ENCODE results near the gene ATG101.
A peak's percentile ranks its signal among the peaks of the same experiment; 100 is the strongest.

ATG101 gene

GRCh38 chr12:52058631-52059361 lies 11.0 kb upstream of the ATG101 start:
- no peak for DNase-seq

GRCh38 chr12:52059582-52060497 lies 9.9 kb upstream of the ATG101 start:
- no peak for DNase-seq

GRCh38 chr12:52060498-52061177 lies 9.1 kb upstream of the ATG101 start:
- DNase-seq, result no peak

GRCh38 chr12:52061470-52062166 lies 8.2 kb upstream of the ATG101 start:
- DNase-seq, result no peak

- DNase-seq, result no peak
These were observed 7.4 kb upstream of the ATG101 start for GRCh38 chr12:52062167-52063081.

GRCh38 chr12:52063082-52063924 lies 6.5 kb upstream of the ATG101 start:
- no peak for DNase-seq

GRCh38 chr12:52063981-52064649 lies 5.7 kb upstream of the ATG101 start:
- DNase-seq, result peak; percentile 56

GRCh38 chr12:52066346-52067080 lies 3.3 kb upstream of the ATG101 start:
- no peak for DNase-seq

- no peak for DNase-seq
These were observed 2.8 kb upstream of the ATG101 start for GRCh38 chr12:52067081-52067374.

GRCh38 chr12:52070185-52070925 lies 577 bp downstream of the ATG101 start:
- DNase-seq, result no peak

GRCh38 chr12:52073531-52074381 lies 4.0 kb downstream of the ATG101 start:
- DNase-seq, result peak; percentile 40

- no peak for DNase-seq
These were observed 5.4 kb downstream of the ATG101 start for GRCh38 chr12:52074971-52075724.

- no peak for DNase-seq
These were observed 7.0 kb downstream of the ATG101 start for GRCh38 chr12:52076811-52077210.

- no peak for DNase-seq
These were observed 8.5 kb downstream of the ATG101 start for GRCh38 chr12:52078276-52078675.

- DNase-seq, result no peak
These were observed 10.0 kb downstream of the ATG101 start, which contains the start of gene SMIM41 for GRCh38 chr12:52079576-52080402. SMIM41 (plus strand) TSS chr12:52079704; CDS start chr12:52079780, 76 bp downstream.
